Activated T-cell treated with anti-CD3 and anti-CD28 coated beads for 4 hours (primary cell): ENCODE results near the gene SDCBP2.

Source experiments
- DNase-seq: peaks from one replicate; pipeline ENCODE4 v3.0.0-alpha.2; 2020

SDCBP2 gene

DNA sequence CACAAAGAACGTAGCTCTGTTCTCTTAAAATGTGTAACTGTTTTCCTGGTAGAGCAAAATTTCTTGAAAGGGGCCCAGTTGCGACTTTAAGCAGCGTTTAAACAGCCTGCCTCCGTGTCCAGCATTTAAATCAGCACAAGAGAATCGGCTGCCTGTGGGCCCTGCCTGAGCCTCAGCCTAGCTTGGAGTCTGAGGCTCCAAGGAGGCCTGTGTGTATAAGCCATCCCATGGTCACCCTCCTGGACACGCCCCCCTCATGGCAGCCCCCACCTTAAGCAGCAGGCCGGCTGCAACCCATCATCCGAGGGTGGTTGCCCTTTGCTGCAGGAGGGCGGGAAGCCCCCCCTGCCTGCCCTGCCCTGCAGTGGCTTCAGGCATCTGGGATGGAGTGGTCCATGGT, 18.9 kb downstream of the SDCBP2 start:
- no peak for DNase-seq

DNA sequence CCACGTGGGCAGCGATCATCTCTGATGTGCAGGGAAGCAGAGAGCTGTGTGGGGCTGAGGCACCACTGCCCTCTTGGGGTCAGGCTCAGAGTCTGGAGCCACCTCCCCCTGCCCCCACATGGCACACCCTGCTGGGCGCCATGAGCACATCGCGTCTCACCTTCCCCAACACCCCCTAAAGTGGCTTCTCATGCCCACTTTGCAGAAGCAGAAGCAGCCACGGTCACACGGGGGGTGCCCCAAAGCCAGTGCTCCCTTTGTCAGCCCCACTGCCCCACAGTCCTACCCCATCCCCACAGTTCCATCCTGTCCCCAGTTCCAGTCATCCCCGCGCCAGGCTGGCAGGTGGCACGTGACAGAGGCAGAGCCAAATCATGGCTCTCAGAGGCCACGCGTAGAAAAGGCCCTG, 19.5 kb downstream of the SDCBP2 start:
- no peak for DNase-seq

DNA sequence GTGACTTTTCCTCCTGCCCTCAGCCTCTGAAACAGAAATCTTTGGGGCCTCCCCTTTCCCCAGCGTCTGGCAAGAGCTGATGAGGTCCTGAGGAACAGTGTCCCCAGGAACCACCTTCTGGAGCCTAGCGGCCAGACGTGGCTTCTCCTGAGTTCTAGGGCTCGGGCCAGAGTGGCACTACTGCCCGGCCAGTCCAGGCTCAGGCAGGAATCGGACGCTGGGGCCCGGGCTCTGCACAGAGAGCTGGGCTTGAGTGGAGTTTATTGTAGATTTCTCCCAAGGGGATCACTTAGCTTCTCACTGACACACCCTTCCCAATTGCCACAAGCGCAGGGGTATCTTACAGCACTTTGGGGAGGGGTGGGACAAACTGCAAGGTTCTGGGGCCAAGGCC, 20.2 kb downstream of the SDCBP2 start:
- no peak for DNase-seq

DNA sequence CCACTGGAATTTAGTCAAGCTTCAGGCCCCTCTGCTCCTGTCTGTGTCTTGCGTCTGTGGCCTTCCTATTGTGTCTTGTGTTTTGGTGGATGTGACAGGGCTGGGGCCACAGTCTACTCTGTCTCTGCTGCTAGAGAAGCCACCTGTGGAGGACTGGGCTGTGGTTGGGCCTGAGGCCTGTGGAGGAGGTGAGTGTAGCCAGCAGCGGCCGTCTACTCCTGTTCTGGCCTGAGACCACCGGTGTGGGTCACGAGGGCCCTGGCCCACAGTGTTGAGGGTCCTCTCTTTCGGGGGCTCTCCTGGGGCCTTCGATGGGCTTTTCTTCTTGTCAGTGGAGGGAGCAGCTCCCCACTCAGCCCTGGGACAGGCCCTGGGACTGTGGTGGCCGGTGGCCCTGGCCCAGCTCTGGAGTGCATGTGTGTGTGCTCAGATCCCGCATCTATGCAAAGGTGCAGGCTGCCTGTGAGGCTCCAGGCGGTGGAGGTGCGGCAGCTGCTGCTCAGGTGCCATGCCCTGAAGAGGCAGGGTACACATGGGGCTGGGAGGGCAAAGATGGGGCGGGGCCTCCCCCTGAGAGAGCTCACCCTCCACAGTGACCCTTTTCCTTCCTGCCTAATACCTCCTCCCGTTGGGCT, 20.8 kb downstream of the SDCBP2 start:
- no peak for DNase-seq

DNA sequence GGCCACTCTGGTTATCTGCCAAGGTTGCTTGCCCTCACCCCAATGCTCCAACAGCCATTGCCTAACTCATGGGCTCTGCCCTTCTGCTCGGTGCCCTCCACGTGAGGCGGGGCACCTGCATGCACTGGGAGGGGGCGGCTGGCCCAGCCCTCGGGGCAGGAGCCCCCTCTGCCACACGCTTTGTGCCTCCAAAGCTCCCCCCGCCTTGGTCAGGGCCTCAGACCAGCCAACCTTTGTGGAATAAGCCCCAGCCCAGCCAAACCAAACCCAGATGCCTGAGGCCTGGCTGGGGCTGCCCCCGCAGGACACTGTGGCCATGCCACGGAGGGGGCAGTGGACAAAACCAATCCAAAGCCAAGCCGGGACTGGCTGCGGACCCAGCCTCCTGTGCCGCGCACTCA, 21.4 kb downstream of the SDCBP2 start:
- DNase-seq = no peak

DNA sequence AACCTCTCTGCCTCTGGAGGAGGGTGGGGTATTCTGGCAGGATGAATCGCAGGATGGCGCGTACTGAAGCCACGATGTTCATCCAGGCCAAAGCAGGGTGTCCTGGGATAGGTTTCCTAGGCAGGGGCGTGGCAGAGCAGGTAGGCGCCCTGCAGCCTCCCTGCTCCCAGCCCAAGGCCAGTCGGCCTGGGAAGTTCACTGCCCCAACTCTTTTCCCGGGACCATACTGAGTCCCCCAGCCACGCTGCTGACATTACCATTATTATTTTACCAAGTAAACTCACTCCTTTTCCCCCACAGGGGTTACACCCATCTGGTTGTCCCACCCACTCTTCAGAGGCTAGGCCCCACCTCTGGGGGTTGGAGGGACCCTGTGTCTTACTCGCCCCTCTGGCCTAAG, 21.8 kb downstream of the SDCBP2 start:
- DNase-seq = no peak

DNA sequence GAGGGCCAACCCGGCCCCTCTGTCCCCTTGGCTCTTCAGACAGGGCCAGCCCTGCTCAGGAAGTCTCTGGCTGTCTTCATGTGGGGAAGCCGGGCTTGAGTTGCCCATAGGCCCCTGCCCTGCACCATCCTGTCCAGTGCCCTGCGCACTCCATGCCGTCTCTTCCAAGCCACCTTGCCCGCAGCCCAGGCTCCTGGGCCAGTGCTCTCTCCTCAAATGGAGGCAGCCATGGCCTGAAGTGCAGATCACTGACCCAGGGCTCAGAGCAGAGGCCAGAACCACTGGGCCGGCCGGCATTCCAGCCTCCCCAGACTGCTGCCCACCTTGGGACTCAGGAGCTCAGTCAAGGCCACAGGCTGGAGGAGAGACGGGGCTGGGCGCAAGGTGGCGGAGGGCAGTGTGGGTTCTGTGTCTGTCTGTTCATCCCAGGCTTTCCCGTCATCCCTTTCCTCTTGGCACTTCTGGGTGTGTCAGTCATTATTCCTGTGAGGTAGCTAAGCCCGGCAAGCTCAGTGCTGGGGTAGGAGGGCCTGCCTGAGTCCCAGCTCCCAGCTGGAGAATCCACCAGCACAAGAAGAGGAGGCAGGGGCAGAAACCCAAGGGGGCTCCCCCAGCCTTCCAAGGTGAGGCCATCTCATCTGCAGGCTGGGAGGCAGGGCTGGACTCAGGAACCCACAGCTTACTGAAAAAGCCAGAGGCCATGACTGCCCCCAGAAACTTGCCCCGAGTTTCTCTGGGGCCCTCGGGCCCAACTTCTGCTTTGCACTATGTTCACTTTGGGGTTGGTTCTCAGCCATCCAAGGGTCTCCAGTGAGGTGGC, 22.4 kb downstream of the SDCBP2 start:
- DNase-seq = no peak

DNA sequence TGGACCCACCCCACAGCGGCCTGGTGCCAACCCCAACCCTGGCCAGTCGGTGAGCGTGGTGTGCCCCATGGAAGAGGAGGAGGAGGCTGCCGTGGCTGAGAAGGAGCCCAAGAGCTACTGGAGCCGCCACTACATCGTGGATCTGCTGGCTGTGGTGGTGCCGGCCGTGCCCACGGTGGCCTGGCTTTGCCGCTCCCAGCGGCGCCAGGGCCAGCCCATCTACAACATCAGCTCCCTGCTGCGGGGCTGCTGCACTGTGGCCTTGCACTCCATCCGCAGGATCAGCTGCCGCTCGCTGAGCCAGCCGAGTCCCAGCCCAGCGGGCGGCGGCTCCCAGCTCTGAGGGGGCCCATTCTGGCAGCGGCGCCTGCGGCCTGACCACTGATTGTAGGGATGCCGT, 23.2 kb downstream of the SDCBP2 start:
- DNase-seq = no peak

DNA sequence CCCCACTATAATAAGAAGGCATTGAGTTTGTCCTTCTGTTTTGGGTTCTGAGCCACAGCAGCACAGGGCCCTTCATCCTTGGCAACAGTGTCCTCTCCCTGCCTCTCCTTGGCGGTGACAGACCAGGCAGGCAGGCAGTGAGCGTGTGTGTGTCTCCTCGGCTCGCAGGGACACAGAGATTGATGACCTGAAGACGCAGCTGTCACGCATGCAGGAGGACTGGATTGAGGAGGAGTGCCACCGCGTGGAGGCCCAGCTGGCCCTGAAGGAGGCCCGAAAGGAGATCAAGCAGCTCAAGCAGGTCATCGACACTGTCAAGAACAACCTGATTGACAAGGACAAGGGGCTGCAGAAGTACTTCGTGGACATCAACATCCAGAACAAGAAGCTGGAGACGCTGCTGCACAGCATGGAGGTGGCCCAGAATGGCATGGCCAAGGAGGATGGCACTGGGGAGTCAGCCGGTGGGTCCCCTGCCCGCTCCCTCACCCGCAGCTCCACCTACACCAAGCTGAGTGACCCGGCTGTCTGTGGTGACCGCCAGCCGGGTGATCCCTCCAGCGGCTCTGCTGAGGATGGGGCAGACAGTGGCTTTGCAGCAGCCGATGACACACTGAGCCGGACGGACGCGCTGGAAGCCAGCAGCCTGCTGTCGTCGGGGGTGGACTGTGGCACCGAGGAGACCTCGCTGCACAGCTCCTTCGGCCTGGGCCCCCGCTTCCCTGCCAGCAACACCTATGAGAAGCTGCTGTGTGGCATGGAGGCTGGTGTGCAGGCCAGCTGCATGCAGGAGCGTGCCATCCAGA, 24.0 kb downstream of the SDCBP2 start:
- DNase-seq = no peak

DNA sequence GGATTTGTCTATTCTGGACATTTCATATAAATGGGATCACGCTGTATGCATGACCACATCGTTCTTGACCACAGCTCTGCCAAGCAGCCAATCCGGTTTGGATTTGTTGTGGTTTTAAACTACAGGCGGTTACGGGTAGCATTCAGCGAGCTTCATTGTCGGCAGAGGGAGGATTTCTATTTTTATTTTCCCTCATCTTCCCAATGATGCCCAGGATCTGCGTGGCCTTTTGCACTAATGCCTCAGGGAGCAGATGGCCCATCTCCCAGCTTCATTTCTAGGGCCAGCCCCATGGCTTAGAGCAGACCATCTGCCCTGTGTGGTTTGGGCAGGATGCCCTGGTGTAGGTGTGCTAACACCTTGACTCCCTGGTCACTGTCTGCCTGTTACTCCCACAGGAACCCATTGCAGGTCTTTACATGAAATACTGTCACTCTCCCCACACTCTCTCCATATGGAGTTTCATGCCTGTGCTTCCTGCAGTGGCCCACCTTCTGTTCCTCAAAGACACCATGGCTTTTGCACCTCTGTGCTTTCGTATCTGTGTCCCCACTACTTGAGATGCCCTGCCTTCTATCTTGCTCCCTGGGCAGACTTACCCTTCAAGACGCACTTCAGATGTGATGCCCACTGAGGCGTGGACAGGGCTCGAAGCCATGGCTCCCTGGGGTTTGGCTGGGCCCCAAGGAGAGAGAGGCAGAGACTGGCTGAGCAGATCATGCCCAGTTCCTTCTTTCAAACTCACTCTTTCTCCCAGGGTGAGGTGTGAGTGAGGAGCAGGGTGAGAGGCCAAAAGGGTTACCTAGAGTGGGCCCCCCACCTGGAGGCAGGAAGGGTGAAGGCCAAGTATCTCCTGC, 26.0 kb downstream of the SDCBP2 start:
- DNase-seq = no peak

DNA sequence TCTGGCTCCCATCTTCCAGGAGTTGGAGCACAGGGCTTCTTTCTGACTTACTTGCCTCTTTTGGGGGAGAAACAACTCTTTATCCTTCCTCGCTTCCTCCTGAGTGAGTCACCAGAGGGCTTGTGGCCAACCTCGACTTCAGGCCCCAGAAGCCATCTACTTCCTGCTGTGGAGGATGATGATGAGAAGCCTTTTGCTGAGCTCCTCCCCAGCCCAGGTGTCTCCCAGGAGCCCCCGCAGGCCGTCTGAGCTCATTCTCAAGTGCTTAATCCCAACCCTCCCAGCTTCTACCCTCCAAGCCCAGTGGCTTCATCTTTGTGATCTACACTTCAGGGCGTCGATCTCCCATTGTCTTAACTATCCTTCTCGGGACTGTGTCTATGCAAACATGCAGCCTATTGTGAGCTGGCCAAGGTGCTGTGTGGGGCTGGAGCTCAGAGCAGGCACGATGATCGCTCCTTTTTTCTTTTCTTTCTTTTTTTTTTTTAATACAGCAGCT, 27.9 kb downstream of the SDCBP2 start:
- DNase-seq = peak; percentile 45

DNA sequence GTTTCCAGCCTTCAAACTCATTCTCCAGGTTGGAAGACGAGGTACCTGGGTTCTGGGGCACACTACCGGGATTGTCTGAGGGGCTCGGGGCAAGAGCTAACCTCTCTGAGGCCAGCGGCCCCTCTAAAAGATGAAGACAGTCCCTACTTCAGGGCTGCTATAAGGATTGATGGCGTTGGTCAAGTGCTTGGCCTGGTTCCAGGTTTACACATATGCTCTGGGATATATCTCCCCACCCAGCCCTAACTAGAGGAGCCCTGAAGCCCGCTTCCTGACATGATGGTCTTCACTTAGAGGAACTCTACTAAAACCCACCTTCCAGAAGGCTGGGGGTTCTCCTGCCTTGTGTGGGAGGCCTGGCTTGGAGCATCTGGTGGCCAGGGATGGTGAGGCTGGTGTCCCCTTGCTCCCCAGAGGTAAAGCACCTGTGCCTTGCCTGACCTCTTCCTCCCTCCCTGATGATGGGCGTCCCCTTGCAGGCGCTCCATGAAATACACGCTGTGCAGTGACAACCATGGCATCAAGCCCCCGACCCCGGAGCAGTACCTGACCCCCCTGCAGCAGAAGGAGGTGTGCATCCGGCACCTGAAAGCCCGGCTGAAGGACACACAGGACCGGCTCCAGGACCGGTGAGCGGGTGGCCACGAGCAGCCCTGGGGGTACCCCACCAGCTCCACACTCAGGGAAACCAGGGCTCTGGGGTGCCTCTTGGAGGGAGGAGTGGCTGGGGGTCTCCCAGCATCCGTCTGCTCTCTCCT, 28.7 kb downstream of the SDCBP2 start:
- no peak for DNase-seq

DNA sequence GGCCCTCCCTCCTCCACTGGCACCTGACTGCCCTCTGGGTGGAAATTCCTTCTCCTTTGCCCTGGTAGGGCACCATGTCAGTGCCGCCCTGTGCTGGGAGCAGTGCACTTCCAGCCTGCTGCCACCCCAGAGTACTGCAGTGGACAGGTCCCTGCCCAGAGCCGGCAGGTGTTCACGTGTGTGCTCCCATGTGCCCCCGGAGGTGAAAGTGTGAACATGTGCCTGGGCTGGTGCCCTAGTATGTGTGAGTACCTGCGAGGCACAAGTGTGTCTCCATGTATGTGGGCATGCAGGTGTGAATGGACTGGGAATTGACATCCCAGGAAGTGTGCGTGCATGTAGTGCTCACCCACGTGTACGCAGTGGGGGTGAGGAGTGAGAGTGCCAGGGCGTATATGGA, 29.4 kb downstream of the SDCBP2 start:
- peak; percentile 13 for DNase-seq

DNA sequence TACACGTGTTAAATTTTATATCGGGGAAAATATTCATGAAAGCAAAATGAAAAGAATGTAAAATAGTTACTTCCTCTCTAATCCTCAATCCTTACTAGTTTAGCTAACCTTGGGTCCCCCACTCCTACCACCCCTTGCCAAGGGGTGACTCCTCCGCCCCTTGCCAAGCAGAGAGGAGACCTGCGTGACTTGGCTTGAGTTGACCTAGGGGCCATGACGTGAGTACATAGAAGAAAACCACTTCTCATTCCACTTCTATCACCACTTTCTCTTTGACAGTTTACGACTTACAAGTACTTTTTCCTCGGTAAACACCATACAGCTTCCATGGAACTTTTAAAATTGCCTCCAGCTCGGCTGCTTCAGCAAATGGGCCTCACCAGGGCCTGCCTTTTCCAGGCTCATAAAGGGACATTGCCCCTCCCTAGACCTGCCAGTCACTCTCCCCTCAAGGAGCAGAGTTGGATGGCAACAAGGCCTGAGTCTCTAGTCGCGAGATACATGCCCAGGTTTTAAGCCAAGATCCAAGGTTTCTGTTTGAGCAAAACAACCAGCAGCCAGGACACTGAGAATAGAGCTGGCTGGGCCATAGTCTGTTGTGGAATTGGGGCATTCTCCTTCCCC, 29.9 kb downstream of the SDCBP2 start:
- no peak for DNase-seq

DNA sequence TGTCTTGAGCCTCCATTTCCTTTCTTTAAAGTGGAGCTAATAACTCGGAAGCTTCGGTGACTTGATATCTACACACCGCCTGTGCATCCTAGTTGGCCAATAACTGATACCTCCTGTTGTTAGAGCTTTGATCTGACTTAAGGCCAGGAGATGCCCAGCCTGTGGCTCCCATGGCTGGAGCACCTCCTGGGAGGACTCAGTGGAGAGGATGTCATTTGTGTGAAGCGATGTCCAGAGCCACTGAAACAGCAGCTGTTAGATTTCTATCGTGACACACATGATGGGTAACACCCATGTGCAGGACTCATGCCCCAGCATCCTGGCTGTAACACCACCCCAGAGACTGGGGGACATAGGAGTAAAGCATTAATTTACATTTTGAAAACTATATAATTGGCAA, 30.8 kb downstream of the SDCBP2 start:
- DNase-seq = no peak

DNA sequence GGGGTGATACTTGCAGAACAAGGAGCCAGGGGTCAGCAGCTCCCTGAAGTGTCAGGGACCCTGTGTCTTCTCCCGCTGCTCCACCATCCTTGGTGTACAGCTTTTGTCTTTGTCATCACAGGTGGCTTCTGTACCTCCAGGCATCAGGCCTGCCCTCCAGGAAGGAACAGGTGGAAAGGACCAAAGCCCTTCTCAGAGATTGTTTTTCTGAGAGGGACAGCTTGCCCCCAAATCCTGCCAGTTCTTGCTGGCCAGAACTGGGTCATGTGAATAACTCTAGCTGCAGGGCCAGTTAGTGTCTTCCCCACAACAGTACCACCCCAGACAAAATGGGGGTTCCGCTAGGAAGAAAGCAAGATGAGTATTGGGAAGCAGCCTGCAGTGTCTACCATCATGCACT, 31.5 kb downstream of the SDCBP2 start:
- DNase-seq = no peak

DNA sequence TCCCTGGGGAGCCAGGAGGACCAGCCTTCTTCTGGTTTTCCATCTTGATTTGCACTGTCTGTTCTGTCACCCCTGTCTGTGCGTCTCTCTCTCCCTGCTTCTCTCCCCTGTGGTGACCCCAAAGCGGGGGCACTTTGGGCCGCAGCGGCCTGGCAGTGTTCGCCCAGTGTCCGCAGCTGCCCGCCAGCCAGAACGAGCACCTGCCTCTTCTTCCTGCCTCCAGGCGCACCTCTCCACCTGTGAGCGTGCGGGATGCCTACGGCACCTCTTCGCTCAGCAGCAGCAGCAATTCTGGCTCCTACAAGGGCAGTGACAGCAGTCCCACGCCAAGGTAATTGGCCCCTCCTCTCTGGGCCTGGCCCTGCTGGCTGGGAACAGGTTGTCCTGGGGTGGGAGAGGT, 32.0 kb downstream of the SDCBP2 start:
- DNase-seq = no peak

DNA sequence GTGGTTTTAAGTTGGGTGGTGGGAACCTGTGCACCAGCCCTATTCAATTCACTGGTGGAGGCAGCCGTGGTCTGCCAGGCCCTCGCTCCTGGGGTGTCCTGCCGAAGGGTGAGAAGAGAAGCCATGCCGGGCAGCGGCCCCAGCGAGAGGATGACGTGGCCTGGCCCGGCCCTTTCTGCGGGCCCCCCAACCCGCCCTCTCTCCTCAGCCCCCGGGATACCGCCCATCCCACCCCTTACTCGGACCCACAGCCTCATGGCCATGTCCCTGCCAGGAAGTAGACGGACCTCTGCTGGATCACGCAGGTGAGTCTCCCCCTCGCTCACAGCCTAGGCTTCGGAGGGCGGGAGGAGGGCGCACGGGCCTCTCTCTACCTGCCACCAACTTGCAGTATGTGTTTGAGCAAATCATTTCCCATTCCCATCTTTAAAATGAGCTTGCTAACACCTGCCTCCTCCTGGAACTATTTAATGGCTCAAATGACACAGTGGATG, 32.8 kb downstream of the SDCBP2 start:
- no peak for DNase-seq

DNA sequence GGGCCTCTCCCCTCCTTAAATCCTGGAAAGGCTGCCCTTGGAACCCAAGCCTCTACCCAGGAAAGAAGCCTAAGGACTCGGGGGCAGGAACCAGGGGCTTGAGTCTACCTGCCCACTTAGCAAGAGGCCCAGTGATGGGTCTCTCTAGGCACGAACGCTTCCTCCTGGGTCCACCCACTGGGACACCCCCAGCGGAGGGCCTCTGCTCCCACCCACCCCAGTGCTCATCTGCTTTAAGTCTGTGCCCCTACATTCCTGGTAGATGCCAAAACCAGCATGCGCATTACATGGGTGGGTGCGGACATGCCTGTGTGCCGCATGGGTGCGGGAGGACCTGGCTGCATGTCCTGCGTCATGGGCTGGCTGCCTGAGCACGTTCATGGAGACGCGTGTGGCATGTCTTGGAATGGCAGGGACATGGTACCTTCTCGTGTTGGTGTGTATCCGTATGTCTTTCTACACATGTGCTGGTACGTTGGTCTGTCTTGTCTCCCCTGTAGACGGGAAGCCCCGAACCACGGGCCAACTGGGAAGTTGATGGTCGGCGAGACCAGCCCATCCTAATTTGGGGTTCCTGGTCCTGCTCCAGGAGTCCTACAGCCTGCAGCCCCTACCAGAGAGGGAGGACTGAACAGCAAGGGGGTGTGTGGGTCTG, 33.5 kb downstream of the SDCBP2 start:
- no peak for DNase-seq

DNA sequence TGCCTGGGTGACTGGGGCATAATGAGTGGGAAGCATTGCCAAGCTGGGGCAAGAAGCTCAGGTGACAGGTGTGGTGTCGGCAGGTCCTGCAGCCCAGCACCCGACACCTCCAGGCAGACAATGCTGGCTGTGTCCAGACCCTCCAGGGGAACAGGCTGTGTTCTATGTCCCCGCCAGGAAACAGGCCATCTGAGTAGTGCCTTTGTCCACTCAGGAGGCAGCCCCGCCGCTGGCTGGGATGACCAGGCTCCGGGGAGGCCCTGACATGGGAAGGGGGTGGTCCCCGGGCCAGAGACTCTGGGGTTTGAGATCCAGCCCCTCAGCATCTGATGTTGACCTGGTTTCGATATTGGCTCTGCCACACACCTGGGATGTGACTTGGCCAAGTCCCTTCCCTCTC, 34.4 kb downstream of the SDCBP2 start:
- no peak for DNase-seq
